GM12878 (cell line): ENCODE data around the gene PITPNB. TPM values are rescaled to one million over a fixed set of nuclear protein-coding genes. Genes with fewer than 3 reads are reported as not detected.

ENCODE experiments used
- ATAC-seq: fragments of 200-7000 bp; cut with Tn5 transposase; 3 replicates; pipeline ENCODE4 v1.9.1; 2020; ENCODE audit warnings: mild to moderate bottlenecking, moderate library complexity
- BruUV-seq: library from RNA; stranded (reverse); fragments of 400-500 nt; replicated peaks from 2 replicates; lab custom pipeline; 2021; lab: Mats Ljungman, UMichigan
- CTCF ChIA-PET: fragments of 300-600 bp; sonication (Branson Sonifier 250); formaldehyde crosslinking; extraction: SDS; loops from one replicate; lab custom pipeline; 2021; ENCODE audit warnings: inconsistent platforms; lab: Yijun Ruan, JAX
- POLR2A ChIA-PET: fragments of 350-600 bp; formaldehyde crosslinking; extraction: SDS; loops from one replicate; lab custom pipeline; 2021; ENCODE audit warnings: inconsistent platforms; lab: Charles Lee
- RAD21 ChIA-PET: fragments of 300-600 bp; sonication (Branson Sonifier 250); formaldehyde crosslinking; loops from one replicate; lab custom pipeline; 2023; ENCODE audit warnings: antibody characterized with exemption; ENCODE audit not compliant: unreplicated experiment; lab: Charles Lee
- SMC1A ChIA-PET: fragments of 300-600 bp; sonication (Branson Sonifier 250); formaldehyde crosslinking; loops from one replicate; lab custom pipeline; 2023; ENCODE audit not compliant: unreplicated experiment, uncharacterized antibody; lab: Charles Lee
- DNase-seq: peaks from one replicate; pipeline ENCODE4 v3.0.0-alpha.2; 2011; ENCODE audit warnings: low read depth, low spot score
- FAIRE-seq: peaks from 3 replicates; lab custom pipeline; 2011; peaks lifted over from hg19 to GRCh38; lab: Jason Lieb, UNC
- H2AFZ ChIP-seq: 2 replicates; pipeline ENCODE4 v1.6.0; 2011; ENCODE audit warnings: low read depth, low read length, control low read depth; ENCODE audit not compliant: control insufficient read depth
- H3K27ac ChIP-seq: 2 replicates; pipeline ENCODE4 v1.5.1; 2011; ENCODE audit warnings: control low read depth; ENCODE audit not compliant: control insufficient read depth, insufficient read depth
- H3K27me3 ChIP-seq, 2 experiments: replicated peaks in 1 of 2; 2 replicates each; pipeline versions ENCODE4 v1.6.0 to v1.6.1; 2011; ENCODE audit warnings: low read length in 1 of 2; ENCODE audit not compliant: control insufficient read depth in 2 of 2, insufficient read depth in 2 of 2
- H3K36me3 ChIP-seq, 2 experiments: 2 replicates each; pipeline ENCODE4 v1.5.1; 2011; ENCODE audit warnings: low read length in 1 of 2; ENCODE audit not compliant: control insufficient read depth in 2 of 2, insufficient read depth in 2 of 2
- H3K4me1 ChIP-seq: 2 replicates; pipeline ENCODE4 v1.6.1; 2011; ENCODE audit warnings: mild to moderate bottlenecking, low read length, moderate library complexity, mixed read lengths; ENCODE audit not compliant: control insufficient read depth, insufficient read depth
- H3K4me2 ChIP-seq: 2 replicates; pipeline ENCODE4 v1.6.0; 2011; ENCODE audit warnings: control low read depth; ENCODE audit not compliant: control insufficient read depth, insufficient read depth
- H3K4me3 ChIP-seq: fragments of 200-600 bp; sonication (generic); 2 replicates; pipeline ENCODE4 v1.5.1; 2016
- H3K79me2 ChIP-seq: 2 replicates; pipeline ENCODE4 v1.6.0; 2011; ENCODE audit warnings: low read length; ENCODE audit not compliant: control insufficient read depth, insufficient read depth
- H3K9ac ChIP-seq: 2 replicates; pipeline ENCODE4 v1.8.0; 2011; ENCODE audit warnings: low read length, control low read depth, mixed read lengths; ENCODE audit not compliant: control insufficient read depth, insufficient read depth
- H3K9me3 ChIP-seq: replicated peaks from 3 replicates; pipeline ENCODE4 v1.5.1; 2011; ENCODE audit warnings: mild to moderate bottlenecking, low read length; ENCODE audit not compliant: control insufficient read depth, insufficient read depth
- H4K20me1 ChIP-seq: 2 replicates; pipeline ENCODE4 v1.6.0; 2011; ENCODE audit not compliant: control insufficient read depth, insufficient read depth
- BCL3 ChIP-seq: IDR thresholded peaks from 2 replicates; pipeline ENCODE4 v1.6.1; 2011; ENCODE audit warnings: borderline replicate concordance, low read depth, mild to moderate bottlenecking, moderate library complexity, low read length; ENCODE audit not compliant: insufficient read depth, poor library complexity, severe bottlenecking
- ESRRA ChIP-seq: IDR thresholded peaks from 2 replicates; pipeline ENCODE4 v1.6.1; 2012; ENCODE audit warnings: mild to moderate bottlenecking, low read length, improper control_type of control experiment
- KAT2A ChIP-seq: conservative IDR thresholded peaks from 2 replicates; pipeline ENCODE4 v1.6.1; 2011; ENCODE audit warnings: low read depth, low read length; ENCODE audit not compliant: control insufficient read depth
- SRF ChIP-seq, 2 experiments: IDR thresholded peaks; 2 replicates each; pipeline ENCODE4 v1.6.1; 2011; ENCODE audit warnings: low read depth in 2 of 2, low read length in 2 of 2, mild to moderate bottlenecking in 1 of 2, moderate library complexity in 1 of 2
- WGBS: methylation state at CpG from one replicate; pipeline ENCODE4 v1.1.6; 2016; ENCODE audit warnings: low lambda C conversion rate; ENCODE audit not compliant: insufficient replicate concordance, insufficient coverage; ENCODE audit errors: missing lambda C conversion rate; 5-methylcytosine and 5-hydroxymethylcytosine counted together
- in situ Hi-C: fragments of 300-500 bp; cut with MboI; formaldehyde crosslinking; loops from 9 replicates; pipeline ENCODE4 v1.14.3; 2018; ENCODE audit warnings: mixed read lengths
- intact Hi-C: fragments of 100-400 bp; cut with micrococcal nuclease; formaldehyde crosslinking; loops from one replicate; pipeline ENCODE4 v1.14.2; 2022; ENCODE audit not compliant: unreplicated experiment
- polyA plus RNA-seq, 11 experiments: library from polyadenylated mRNA; depleted of rRNA in 4 of 11; unstranded in 6 of 11; stranded (reverse) in 5 of 11; fragments of >200 nt; fragmentation: Nextera tagmentation in 4 of 11; fragmentation: Illumina TruSeq in 1 of 11; extraction: Ambion mirVana in 4 of 11; extraction: Trizol in 1 of 11; gene quantifications; 1 replicate in 1 of 11; 2 replicates in 10 of 11; pipeline versions ENCODE4 v1.2.1 to v1.2.3, GENCODE V29; 2011 to 2016; ENCODE audit warnings: inconsistent platforms in 2 of 11, missing spikeins in 2 of 11, low read depth in 1 of 11
- total RNA-seq, 4 experiments: library from RNA; depleted of rRNA in 3 of 4; stranded (reverse); fragments of >200 nt in 3 of 4; fragmentation: Illumina TruSeq in 1 of 4; extraction: Trizol in 1 of 4; gene quantifications; 2 replicates each; pipeline versions ENCODE4 v1.2.1 to v1.2.3, GENCODE V29; 2013 to 2021

Gene PITPNB
- total and polyA plus RNA-seq, 10 of the 15 experiments (the other 5 are each of a cell fraction or from before 2014, with no cell fraction given) = 19.7 to 116 (median 64.9) TPM

GRCh38 chr22:27851974-27852746 is 66.9 kb downstream of the PITPNB start:
- no peak for DNase-seq
- TF ChIP-seq KAT2A (no peak), SRF (IDR thresholded peaks at IDR 0.05; ENCODE audit: low read depth in 2 of 2, low read length in 2 of 2) (no peak), BCL3 (no peak), ESRRA (no peak)
- FAIRE-seq = no peak
- SMC1A ChIA-PET = interaction anchor here (1.3 kb wide), 1 partner anchor 19 kb away, joined by 4 read pairs; no protein-coding TSS in a partner anchor
- POLR2A ChIA-PET = no interaction called here
- 97% methylated on average over 7 of the region's 7 CpGs for WGBS
- in situ Hi-C loops = no loop called here
- CTCF ChIA-PET = interaction anchor here (0.7 to 1.4 kb wide), 2 partner anchors 12 to 1283 kb away, joined by 3 read pairs; no protein-coding TSS in a partner anchor
- BruUV-seq = no TSS peak
- peaks cover 2% of the 10 kb centered on the region for H4K20me1 ChIP-seq
- RAD21 ChIA-PET = no interaction called here
- no peaks in the 10 kb centered on the region for H3K79me2 ChIP-seq
- H3K9me3 ChIP-seq = no peaks in the 10 kb centered on the region
- no peaks in the 10 kb centered on the region for H3K4me1 ChIP-seq
- intact Hi-C loops = no loop called here
- H3K4me2 ChIP-seq = no peak overlapping the region
- H3K9ac ChIP-seq = no peak overlapping the region
- no peaks in the 10 kb centered on the region for H3K27me3 ChIP-seq
- H3K36me3 ChIP-seq = peaks cover 21 to 34% of the 10 kb centered on the region in 2 experiments
- H3K27ac ChIP-seq = no peak overlapping the region
- no peak for ATAC-seq
- no peak overlapping the region for H2AFZ ChIP-seq
- no peak overlapping the region for H3K4me3 ChIP-seq
